Erythroblast (primary cell): ENCODE measurements around the gene CYP4F22.

Experiments
- GATA1 ChIP-seq: IDR thresholded peaks from 2 replicates; pipeline ENCODE4 v1.6.1; 2011; ENCODE audit warnings: low read depth, mild to moderate bottlenecking, control low read depth, low read length, moderate library complexity
- POLR2A ChIP-seq: IDR thresholded peaks from 2 replicates; pipeline ENCODE4 v1.6.1; 2011; ENCODE audit warnings: mild to moderate bottlenecking, low read length

- TF ChIP-seq POLR2A: no peak
- TF ChIP-seq GATA1: no peak
Measured at GRCh38 chr19:15563931-15564330, 55.6 kb downstream of the CYP4F22 start.
